ENCODE data around the gene CDC16. TPM values are rescaled to one million over a fixed set of nuclear protein-coding genes. Genes with fewer than 3 reads are reported as not detected.
A peak's percentile ranks its signal among the peaks of the same experiment; 100 is the strongest.

The CDC16 gene
- total and polyA plus RNA-seq, 2 experiments from 2014 or later = 57.8 to 58.5 TPM

DNA sequence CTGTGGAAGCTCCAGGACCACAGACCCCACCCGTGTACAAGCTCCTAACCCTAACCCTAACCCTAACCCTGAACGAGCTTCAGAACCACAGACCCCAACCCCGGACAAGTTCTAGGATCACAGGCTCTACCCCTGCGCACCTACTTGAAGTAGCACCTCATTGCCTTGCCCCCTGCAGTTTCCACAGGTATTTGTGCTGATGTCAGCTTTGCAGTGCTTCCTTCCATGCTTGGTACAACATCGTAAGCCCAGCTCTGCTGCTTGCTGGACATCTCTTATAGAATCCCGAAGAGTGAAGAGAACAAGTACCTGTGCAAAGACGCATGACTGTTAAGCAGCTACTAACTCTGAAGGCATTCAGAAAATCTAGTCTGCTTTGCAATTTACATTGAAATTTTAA lies 20.7 kb upstream of the CDC16 start:
- no peaks in the 10 kb centered on the region for H3K4me1 ChIP-seq (ENCODE audit: insufficient read depth)
- no peaks in the 10 kb centered on the region for H3K27me3 ChIP-seq
- DNase-seq (ENCODE audit: low spot score) = no peak
- H4K20me1 ChIP-seq (ENCODE audit: insufficient read depth, poor library complexity, severe bottlenecking) = no peaks in the 10 kb centered on the region
- no peak overlapping the region for H3K4me2 ChIP-seq
- H3K79me2 ChIP-seq = no peaks in the 10 kb centered on the region
- no peak overlapping the region for H3K4me3 ChIP-seq
- H3K9me3 ChIP-seq (ENCODE audit: low read depth) = no peaks in the 10 kb centered on the region
- TF ChIP-seq EZH2 (IDR thresholded peaks at IDR 0.05; ENCODE audit: borderline replicate concordance) = no peak
- TF ChIP-seq, protein P1, sequence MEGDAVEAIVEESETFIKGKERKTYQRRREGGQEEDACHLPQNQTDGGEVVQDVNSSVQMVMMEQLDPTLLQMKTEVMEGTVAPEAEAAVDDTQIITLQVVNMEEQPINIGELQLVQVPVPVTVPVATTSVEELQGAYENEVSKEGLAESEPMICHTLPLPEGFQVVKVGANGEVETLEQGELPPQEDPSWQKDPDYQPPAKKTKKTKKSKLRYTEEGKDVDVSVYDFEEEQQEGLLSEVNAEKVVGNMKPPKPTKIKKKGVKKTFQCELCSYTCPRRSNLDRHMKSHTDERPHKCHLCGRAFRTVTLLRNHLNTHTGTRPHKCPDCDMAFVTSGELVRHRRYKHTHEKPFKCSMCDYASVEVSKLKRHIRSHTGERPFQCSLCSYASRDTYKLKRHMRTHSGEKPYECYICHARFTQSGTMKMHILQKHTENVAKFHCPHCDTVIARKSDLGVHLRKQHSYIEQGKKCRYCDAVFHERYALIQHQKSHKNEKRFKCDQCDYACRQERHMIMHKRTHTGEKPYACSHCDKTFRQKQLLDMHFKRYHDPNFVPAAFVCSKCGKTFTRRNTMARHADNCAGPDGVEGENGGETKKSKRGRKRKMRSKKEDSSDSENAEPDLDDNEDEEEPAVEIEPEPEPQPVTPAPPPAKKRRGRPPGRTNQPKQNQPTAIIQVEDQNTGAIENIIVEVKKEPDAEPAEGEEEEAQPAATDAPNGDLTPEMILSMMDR (IDR thresholded peaks at IDR 0.05; ENCODE audit: poor library complexity) = no peak
- H3K9me2 ChIP-seq (replicated peaks; ENCODE audit: insufficient read depth) = no peaks in the 10 kb centered on the region
- H3K27ac ChIP-seq = no peak overlapping the region
- H3K36me3 ChIP-seq (replicated peaks; ENCODE audit: insufficient read depth, low read depth) = no peaks in the 10 kb centered on the region
- no peak overlapping the region for H2AFZ ChIP-seq
- WGBS (ENCODE audit: low lambda C conversion rate, missing lambda C conversion rate) = 73% methylated on average over 6 of the region's 7 CpGs

DNA sequence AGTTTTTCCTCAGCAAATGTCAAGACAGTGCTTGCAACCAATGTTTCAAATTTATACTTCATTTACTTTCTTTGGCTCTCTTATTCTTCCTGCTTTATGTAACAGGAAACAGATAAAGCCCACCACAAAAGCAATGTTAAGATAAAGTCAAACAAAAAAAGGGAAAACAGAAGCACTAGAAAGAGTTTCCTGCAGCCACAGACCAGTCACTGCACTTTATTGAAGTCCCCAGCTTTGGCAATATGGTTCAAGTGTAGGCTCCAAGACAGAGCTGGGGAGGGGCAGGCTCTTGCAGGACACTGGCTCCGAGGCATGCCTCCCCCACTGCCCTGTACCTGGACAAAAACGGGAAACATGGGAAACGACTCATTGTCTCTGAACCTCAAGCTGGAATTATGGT lies 15.3 kb upstream of the CDC16 start:
- Histone ChIP-seq H3K4me2 (no peak overlapping the region), H3K27ac (no peak overlapping the region), H3K79me2 (no peaks in the 10 kb centered on the region), H3K4me3 (no peak overlapping the region), H2AFZ (no peak overlapping the region), H3K9me3 (ENCODE audit: low read depth) (no peaks in the 10 kb centered on the region), H4K20me1 (ENCODE audit: insufficient read depth, poor library complexity, severe bottlenecking) (no peaks in the 10 kb centered on the region), H3K27me3 (no peaks in the 10 kb centered on the region), H3K36me3 (replicated peaks; ENCODE audit: insufficient read depth, low read depth) (no peaks in the 10 kb centered on the region), H3K9me2 (replicated peaks; ENCODE audit: insufficient read depth) (no peaks in the 10 kb centered on the region), H3K4me1 (ENCODE audit: insufficient read depth) (no peaks in the 10 kb centered on the region)
- WGBS (ENCODE audit: low lambda C conversion rate, missing lambda C conversion rate) = 68% methylated on average over 3 of the region's 3 CpGs
- DNase-seq (ENCODE audit: low spot score) = no peak
- no peak for TF ChIP-seq EZH2phosphoT487 (IDR thresholded peaks at IDR 0.05; ENCODE audit: low read depth, severe bottlenecking, unreplicated experiment)

DNA sequence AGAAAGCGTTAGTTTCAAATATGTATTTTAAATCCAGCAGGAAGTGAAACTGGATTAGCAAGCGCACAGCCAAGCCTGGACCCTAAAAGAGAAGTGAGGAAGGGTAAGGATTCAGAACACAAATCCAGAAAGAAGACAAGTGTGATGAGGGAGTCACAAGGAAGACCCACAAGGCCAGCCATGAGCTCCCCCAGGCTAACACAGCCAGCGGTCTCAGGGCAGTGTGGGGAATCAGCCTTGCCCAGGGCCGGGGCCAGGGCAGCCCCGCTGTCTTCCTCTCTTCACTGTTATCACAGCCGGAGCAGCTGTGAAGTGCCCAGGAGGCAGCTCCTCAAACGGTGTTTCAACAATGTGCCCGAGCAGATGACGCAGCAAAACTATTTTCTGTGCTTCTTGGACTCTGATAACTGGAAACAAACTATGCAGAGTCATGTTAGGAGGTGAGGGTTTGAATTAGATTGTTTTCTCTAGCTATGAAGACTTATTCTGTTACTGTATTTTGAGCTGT lies 12.2 kb upstream of the CDC16 start:
- TF ChIP-seq, protein P1 (IDR thresholded peaks at IDR 0.05; ENCODE audit: poor library complexity) = no peak
- TF ChIP-seq EZH2 (IDR thresholded peaks at IDR 0.05; ENCODE audit: borderline replicate concordance) (no peak), EZH2phosphoT487 (IDR thresholded peaks at IDR 0.05; ENCODE audit: low read depth, severe bottlenecking, unreplicated experiment) (no peak)
- peak overlapping the region; percentile 7 for H3K4me2 ChIP-seq
- no peak overlapping the region for H2AFZ ChIP-seq
- H3K27me3 ChIP-seq = no peaks in the 10 kb centered on the region
- 66% methylated on average over 8 of the region's 9 CpGs for WGBS (ENCODE audit: low lambda C conversion rate, missing lambda C conversion rate)
- H3K9me2 ChIP-seq (replicated peaks; ENCODE audit: insufficient read depth) = no peaks in the 10 kb centered on the region
- no peaks in the 10 kb centered on the region for H3K79me2 ChIP-seq
- H3K4me3 ChIP-seq = no peak overlapping the region
- no peaks in the 10 kb centered on the region for H3K9me3 ChIP-seq (ENCODE audit: low read depth)
- no peaks in the 10 kb centered on the region for H4K20me1 ChIP-seq (ENCODE audit: insufficient read depth, poor library complexity, severe bottlenecking)
- no peaks in the 10 kb centered on the region for H3K4me1 ChIP-seq (ENCODE audit: insufficient read depth)
- DNase-seq (ENCODE audit: low spot score) = no peak
- H3K27ac ChIP-seq = no peak overlapping the region
- H3K36me3 ChIP-seq (replicated peaks; ENCODE audit: insufficient read depth, low read depth) = no peaks in the 10 kb centered on the region

DNA sequence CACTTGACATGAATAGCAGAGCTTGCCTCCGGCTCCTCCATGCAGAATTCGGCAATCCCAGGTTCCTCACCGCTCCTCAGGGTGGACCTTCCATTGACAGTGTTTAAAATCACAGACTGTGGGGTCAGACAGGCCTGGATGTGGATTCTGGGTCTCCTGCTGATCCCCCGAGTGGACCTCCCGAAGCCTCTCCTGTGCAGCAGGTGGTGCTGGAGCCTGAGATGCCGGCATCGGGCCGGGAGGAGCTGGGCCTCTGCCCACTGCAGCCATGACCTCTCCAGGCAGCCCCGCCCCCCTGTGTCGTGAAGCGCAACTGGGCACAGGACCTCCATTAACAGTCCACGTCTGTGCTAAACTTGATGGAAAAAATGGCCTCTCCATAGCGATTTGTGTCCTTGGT lies 10.5 kb upstream of the CDC16 start:
- WGBS (ENCODE audit: low lambda C conversion rate, missing lambda C conversion rate) = 91% methylated on average over 13 of the region's 13 CpGs
- TF ChIP-seq, protein P1 (IDR thresholded peaks at IDR 0.05; ENCODE audit: poor library complexity) = no peak
- TF ChIP-seq EZH2phosphoT487 (IDR thresholded peaks at IDR 0.05; ENCODE audit: low read depth, severe bottlenecking, unreplicated experiment) (no peak), EZH2 (IDR thresholded peaks at IDR 0.05; ENCODE audit: borderline replicate concordance) (no peak)
- Histone ChIP-seq H3K79me2 (no peaks in the 10 kb centered on the region), H3K9me3 (ENCODE audit: low read depth) (no peaks in the 10 kb centered on the region), H4K20me1 (ENCODE audit: insufficient read depth, poor library complexity, severe bottlenecking) (no peaks in the 10 kb centered on the region), H3K4me1 (ENCODE audit: insufficient read depth) (peaks cover 3% of the 10 kb centered on the region), H3K36me3 (replicated peaks; ENCODE audit: insufficient read depth, low read depth) (no peaks in the 10 kb centered on the region), H3K4me2 (no peak overlapping the region), H3K27ac (no peak overlapping the region), H3K4me3 (no peak overlapping the region), H2AFZ (no peak overlapping the region), H3K27me3 (peaks cover 3% of the 10 kb centered on the region), H3K9me2 (replicated peaks; ENCODE audit: insufficient read depth) (no peaks in the 10 kb centered on the region)
- DNase-seq (ENCODE audit: low spot score) = no peak

Data from hepatocyte (in vitro differentiated cells).